Dedifferentiated amniotic fluid mesenchymal stem cell (primary cell): Measurements from ENCODE around the gene KIF13A.
"Not testable (repeated sequence)": the region's sequence is repeated elsewhere in the genome, so short reads cannot be mapped to it uniquely, and the experiment has no call there.

Source experiments
- DNase-seq: peaks from one replicate; pipeline ENCODE4 v3.0.0-alpha.2; 2016; ENCODE audit errors: extremely low spot score

KIF13A gene

GRCh38 chr6:17900011-17900410 lies 87.4 kb downstream of the KIF13A start:
- no peak for DNase-seq

- DNase-seq = no peak
These were observed 87.9 kb downstream of the KIF13A start for GRCh38 chr6:17899491-17899890.

- no peak for DNase-seq
These were observed 89.8 kb downstream of the KIF13A start for GRCh38 chr6:17897681-17898080.

- no peak for DNase-seq
These were observed 92.5 kb downstream of the KIF13A start for GRCh38 chr6:17894905-17895304.

- DNase-seq = no peak
These were observed 93.2 kb downstream of the KIF13A start for GRCh38 chr6:17894191-17894590.

GRCh38 chr6:17892097-17892686 lies 95.2 kb downstream of the KIF13A start:
- DNase-seq = no peak

- DNase-seq = no peak
These were observed 97.1 kb downstream of the KIF13A start for GRCh38 chr6:17890309-17890708.

- not testable (repeated sequence) for DNase-seq
These were observed 97.7 kb downstream of the KIF13A start for GRCh38 chr6:17889777-17890176.

GRCh38 chr6:17886891-17887290 lies 100.5 kb downstream of the KIF13A start:
- no peak for DNase-seq

GRCh38 chr6:17885889-17886576 lies 101.4 kb downstream of the KIF13A start:
- DNase-seq = no peak

GRCh38 chr6:17884498-17885478 lies 102.6 kb downstream of the KIF13A start:
- DNase-seq = no peak

- no peak for DNase-seq
These were observed 103.6 kb downstream of the KIF13A start for GRCh38 chr6:17883665-17884497.

- DNase-seq = no peak
These were observed 106.2 kb downstream of the KIF13A start for GRCh38 chr6:17881085-17881858.

- no peak for DNase-seq
These were observed 108.3 kb downstream of the KIF13A start for GRCh38 chr6:17879184-17879583.

GRCh38 chr6:17878734-17879133 lies 108.7 kb downstream of the KIF13A start:
- no peak for DNase-seq

GRCh38 chr6:17877895-17878440 lies 109.5 kb downstream of the KIF13A start:
- DNase-seq = no peak

GRCh38 chr6:17877196-17877894 lies 110.1 kb downstream of the KIF13A start:
- DNase-seq = peak; percentile 84

- DNase-seq = no peak
These were observed 112.7 kb downstream of the KIF13A start for GRCh38 chr6:17874753-17875152.

GRCh38 chr6:17872908-17873307 lies 114.5 kb downstream of the KIF13A start:
- DNase-seq = no peak

- DNase-seq = no peak
These were observed 115.6 kb downstream of the KIF13A start for GRCh38 chr6:17871836-17872235.
